Measurements from ENCODE around the gene SPPL2C.

Gene SPPL2C

DNA sequence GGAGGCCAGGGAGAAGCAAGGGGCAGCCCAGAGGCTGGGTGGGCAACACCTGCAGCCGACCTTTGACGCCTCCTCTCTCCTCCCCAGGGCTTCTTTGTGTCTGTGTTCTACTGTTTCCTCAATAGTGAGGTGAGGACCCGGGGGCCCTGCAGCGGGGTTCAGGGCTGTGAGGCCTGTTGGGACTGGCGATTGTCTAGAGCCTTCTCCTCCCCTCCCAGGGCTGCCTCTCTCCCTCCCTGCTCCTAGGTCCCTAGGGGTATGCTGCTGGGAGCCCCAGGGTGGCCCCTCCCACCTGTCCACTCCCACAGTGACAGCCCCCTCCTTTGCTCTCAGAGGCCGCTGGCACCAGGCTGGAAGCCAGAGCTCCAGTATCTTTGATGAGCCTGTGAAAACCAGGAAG, 10.8 kb upstream of the SPPL2C start:
- no peak for DNase-seq

- DNase-seq: no peak
Measured at GRCh38 chr17:45834471-45835396, 9.9 kb upstream of the SPPL2C start.

- no peak for DNase-seq
Measured at GRCh38 chr17:45835481-45835880, 9.2 kb upstream of the SPPL2C start.

DNA sequence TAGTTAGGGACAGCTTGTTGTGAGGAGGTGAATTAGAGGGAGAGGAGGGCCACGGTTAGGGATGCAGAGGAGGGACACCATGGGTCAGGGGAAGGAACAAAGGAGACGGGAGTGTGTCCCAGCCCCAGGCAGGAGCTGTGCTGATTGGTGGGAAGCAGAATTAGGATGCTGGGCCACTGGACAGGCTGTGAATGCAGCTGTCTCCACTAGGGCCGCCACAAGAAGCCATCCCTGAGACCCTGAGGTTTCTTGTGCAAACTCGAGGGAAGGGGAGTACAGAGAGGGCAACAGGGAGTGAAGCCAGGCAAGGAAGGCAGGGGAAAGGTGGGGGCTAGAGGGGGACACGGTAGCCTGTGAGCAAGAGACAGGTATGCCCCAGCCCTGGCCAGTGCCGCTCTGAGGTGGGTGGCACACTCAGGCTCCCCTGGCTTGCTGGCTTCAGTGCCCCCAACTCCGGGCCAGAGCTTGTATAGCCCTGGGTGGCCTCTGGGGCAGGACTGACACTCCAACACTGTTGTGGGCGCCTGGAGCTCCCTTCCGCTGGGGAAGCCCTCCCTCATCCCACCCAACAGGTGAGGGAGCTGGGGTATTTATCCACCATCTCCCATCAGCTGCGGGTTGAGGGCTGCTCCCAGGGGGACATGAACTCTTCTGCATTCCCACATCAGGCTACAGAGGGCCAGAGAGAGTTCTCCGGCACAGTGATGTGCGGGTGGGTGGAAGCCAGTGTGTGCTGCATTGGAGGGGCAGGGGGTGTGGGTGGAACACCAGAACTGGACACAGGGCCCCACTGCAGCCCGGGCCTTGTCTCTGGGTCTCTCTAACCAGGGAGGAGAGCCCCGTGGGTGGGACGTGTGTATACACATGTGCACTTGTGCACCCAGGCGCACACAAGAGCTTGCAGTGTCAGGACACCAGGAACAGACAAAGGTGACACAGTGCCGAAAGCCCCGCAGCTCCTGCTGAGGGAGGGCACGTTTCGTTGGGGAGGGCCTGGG, 8.3 kb upstream of the SPPL2C start:
- DNase-seq: no peak

- DNase-seq: no peak
Measured at GRCh38 chr17:45837187-45837586, 7.5 kb upstream of the SPPL2C start.

DNA sequence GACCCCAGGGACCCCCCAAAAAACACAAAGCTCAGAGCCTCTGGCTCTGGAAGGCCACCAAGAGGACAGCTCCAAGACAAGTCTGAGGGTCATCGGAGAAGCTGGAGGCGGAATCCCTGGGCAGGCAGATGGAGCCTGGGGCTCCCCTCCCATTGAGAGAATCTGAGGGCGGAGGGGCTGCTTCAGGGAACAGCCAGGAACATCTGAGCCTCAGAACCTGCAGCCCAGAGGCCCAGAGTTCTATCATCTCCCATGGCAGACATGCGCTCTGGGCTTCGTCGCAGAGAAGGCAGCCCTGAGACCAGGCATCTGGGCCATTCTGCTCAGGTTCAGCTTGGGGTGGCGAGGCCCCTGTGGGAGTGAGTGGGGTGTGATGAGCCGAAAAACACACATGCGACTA, 7.1 kb upstream of the SPPL2C start:
- no peak for DNase-seq

DNA sequence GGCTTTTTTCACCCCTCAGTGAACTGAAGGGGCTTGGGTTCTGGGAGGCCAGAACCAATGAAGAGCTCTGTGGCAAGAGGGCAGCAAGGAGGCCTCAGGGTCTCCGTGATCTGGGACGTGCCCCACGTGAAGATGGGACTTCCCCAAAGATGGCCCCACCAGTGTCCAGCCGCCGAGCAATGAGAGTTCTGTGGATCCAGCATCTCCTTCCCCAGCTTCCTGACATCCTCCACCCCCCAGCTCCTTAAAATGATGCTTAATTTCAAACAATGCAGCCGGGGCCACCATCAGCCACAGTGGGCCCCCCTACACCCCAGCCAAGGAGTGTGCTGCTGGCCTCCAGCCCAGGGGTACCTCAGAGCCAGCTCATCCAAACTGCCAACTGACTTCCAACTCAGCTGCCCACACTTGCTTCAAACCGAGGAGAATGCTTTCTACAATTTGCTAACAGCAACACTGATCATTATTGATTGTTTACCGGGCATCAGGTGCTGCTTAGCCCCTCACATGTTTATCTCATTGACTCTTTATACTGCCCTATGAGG, 5.9 kb upstream of the SPPL2C start:
- no peak for DNase-seq

GRCh38 chr17:45839442-45839841, 5.2 kb upstream of the SPPL2C start:
- no peak for DNase-seq

DNA sequence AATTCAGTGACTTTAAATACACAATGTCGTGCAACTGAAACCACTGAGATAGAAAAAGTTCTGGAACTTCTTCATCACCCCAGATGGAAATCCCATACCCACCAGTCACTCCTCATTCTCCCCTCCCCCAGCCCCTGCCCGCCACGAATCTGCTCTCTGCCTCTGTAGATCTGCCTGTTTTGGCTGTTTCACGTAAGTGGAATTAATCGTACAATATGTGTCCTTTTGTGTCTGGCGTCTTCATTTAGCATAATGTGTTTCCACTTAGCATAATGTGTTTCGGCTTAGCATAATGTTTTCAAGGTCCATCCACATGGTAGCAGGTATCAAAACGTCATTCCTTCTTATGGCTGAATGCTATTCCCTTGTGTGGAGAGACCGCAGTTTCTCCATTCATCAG, 3.5 kb upstream of the SPPL2C start:
- no peak for DNase-seq

DNA sequence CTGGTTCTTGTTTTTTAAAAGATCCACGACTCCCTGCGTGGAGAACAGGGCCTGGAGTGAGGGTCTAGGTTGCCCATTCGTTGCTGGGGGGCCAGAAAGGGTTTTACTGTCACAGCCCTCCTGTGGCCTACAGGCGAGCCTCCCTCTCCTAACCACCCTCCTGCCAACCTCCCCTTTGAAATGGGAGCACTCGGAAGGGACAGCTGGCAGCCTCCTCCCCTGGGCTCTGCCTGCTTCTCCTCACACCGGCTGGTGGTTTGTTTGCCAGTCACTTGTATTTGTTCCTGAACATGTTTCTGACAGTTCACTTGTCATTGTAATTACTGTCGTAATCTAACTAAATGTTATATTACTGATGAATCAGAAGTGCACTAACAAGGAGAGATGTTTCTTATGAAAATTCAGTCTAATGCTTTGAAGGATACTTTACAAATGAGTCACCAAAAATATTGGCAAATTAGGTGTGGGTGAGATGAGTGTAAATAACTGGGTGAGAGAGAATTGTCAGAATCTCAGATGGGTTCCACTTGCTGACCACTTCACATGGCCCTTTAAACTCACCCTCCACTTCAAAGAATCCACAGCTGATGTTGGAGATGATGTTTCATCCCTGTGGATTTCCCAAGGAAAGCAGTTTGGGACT, 2.7 kb upstream of the SPPL2C start:
- DNase-seq: no peak

DNA sequence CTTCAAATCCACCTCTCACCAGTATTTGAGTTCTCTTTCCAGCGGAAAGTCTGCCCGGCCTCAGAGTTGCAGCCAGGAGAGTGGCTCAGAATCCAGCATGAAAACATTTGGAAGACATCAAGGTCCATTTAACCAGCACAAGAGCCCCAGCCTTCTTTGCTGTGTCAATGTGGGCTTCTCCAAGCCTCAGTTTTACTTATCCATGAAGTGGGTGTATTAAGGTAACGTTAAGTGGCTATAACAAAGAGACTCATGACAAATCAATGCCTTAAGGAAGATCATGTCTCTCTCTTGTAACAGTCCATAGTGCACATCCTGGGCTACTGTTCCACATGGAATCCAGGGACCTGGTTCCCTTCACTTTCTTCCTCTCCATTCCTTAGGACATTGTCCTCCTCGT, 959 bp upstream of the SPPL2C start:
- no peak for DNase-seq

DNA sequence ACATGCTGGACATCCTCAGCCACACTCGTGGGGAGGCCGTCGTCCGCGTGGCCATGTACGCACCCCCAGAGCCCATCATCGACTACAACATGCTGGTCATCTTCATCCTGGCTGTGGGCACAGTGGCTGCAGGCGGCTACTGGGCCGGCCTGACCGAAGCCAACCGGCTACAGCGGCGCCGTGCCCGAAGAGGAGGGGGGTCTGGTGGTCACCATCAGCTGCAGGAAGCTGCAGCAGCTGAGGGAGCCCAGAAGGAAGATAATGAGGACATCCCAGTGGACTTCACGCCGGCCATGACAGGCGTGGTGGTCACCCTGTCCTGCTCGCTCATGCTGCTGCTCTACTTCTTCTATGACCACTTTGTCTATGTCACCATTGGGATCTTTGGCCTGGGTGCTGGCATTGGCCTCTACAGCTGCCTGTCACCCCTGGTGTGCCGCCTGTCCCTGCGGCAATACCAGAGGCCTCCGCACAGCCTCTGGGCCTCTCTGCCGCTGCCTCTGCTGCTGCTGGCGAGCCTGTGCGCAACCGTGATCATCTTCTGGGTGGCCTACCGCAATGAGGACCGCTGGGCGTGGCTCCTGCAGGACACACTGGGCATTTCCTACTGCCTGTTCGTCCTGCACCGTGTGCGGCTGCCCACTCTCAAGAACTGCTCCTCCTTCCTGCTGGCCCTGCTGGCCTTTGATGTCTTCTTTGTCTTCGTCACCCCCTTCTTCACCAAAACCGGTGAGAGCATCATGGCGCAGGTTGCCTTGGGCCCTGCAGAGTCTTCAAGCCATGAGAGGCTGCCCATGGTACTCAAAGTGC, 900 bp downstream of the SPPL2C start:
- DNase-seq: no peak

- no peak for DNase-seq
Measured at GRCh38 chr17:45846223-45846622, 1.5 kb downstream of the SPPL2C start.

GRCh38 chr17:45846646-45847045, 2.0 kb downstream of the SPPL2C start:
- DNase-seq: no peak

DNA sequence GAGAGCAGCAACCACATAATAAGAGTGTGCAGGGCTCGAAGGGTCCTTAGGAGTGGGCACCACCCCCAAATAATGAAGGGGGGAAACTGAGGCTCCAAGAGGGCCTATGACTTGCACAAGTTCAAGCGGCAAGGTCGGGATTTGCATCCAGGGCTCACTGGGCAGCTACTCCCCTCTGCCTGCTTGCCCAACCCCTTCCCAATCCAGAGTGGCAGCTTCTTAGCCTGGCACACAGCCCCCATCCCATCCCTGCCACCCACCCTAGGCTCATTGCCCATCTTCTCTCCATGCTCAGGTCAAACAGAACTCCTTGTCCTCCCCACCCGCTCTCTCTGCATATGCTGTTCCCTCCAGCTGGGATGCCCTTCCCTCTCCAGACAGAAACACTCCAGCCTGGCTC, 2.4 kb downstream of the SPPL2C start:
- no peak for DNase-seq

DNA sequence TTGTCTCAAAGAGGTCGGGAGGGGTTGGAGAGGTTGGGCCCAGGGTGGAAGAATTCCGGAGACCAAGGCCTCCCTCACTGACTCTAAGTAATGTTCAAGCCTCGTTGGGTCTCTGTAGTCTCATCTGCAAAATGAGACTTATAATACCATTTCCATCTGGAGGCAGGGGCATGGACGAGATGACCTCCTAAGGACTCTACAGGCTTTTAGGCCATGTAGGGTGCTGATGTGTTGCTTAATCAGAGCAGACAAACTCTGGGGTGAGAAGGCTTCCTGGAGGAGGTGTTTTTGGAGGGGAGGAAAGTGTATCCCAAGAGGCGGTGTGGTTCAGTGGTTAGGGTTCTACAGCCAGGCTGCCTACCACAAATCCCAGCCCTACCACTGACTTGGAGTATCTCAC, 3.1 kb downstream of the SPPL2C start:
- DNase-seq: no peak

GRCh38 chr17:45848405-45848804, 3.7 kb downstream of the SPPL2C start:
- DNase-seq: no peak

GRCh38 chr17:45848868-45849535, 4.3 kb downstream of the SPPL2C start:
- no peak for DNase-seq

DNA sequence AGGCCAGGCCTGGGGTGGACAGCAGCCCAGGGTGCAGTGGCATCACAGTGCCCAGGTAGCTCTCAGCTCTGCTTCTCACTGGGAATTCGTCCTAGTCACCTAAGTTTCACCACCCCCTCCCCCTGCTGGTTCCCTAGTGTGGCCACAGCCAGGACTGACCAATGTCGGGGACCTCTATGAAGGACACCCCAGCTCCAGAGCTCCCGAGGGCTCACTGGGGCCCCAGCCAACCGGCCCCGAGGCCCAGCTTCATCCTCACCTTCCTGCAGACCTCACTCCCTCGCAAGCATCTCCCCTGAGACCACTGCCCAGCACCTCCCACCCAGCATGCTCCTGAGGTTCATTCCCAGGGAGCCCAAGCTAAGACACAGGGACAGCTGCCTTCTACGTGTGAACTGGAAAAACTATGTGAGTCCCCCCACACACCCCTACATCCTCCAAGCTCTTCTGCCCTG, 4.9 kb downstream of the SPPL2C start:
- DNase-seq: no peak

DNA sequence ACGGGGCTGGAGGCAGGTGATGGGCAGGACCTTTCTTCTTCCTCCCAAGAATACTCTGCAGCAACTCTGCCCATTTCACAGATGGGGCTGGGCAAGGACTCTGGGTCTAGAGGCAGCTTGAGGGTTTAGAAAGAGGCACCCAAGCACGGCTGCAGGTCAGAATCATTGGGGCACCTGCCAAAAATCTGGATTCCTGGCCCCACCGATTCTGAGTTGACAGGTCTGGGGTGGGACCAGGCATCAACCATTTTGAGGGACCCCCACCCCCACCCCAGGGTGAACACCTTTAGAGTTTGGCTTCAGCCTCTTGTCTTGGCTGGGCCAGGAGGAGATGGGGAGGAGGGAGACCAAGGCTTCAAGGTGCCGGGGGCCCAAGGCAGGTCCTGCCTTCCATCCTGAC, 5.3 kb downstream of the SPPL2C start:
- no peak for DNase-seq

- no peak for DNase-seq
Measured at GRCh38 chr17:45850468-45850867, 5.8 kb downstream of the SPPL2C start.
